GM19351 (cell line): ENCODE results near the gene FGD2.

Source experiments
- ATAC-seq: cut with Tn5 transposase; IDR thresholded peaks from one replicate; pipeline ENCODE4 v1.9.1; 2021; ENCODE audit warnings: mild to moderate bottlenecking, moderate library complexity; ENCODE audit not compliant: unreplicated experiment

FGD2 gene

GRCh38 chr6:36970892-36971842, 34.3 kb upstream of the FGD2 start:
- no peak for ATAC-seq

- ATAC-seq = no peak
Measured at GRCh38 chr6:36971921-36972673, 33.4 kb upstream of the FGD2 start.

GRCh38 chr6:36973190-36973589, 32.3 kb upstream of the FGD2 start:
- no peak for ATAC-seq

- no peak for ATAC-seq
Measured at GRCh38 chr6:36973647-36974046, 31.8 kb upstream of the FGD2 start.

- no peak for ATAC-seq
Measured at GRCh38 chr6:36975231-36976006, 30.0 kb upstream of the FGD2 start.

- no peak for ATAC-seq
Measured at GRCh38 chr6:36976007-36976264, 29.5 kb upstream of the FGD2 start.

- ATAC-seq = no peak
Measured at GRCh38 chr6:36976509-36976908, 28.9 kb upstream of the FGD2 start.

GRCh38 chr6:36976931-36977330, 28.5 kb upstream of the FGD2 start:
- no peak for ATAC-seq

GRCh38 chr6:36977470-36977941, 27.9 kb upstream of the FGD2 start:
- no peak for ATAC-seq

GRCh38 chr6:36978421-36979346, 26.8 kb upstream of the FGD2 start:
- ATAC-seq = no peak

GRCh38 chr6:36979347-36979742, 26.1 kb upstream of the FGD2 start:
- ATAC-seq = no peak

GRCh38 chr6:36980129-36980528, 25.3 kb upstream of the FGD2 start:
- no peak for ATAC-seq

- no peak for ATAC-seq
Measured at GRCh38 chr6:36980876-36981619, 24.4 kb upstream of the FGD2 start.

GRCh38 chr6:36983538-36983937, 21.9 kb upstream of the FGD2 start:
- ATAC-seq = no peak

GRCh38 chr6:36984581-36985416, 20.7 kb upstream of the FGD2 start:
- ATAC-seq = no peak

- ATAC-seq = no peak
Measured at GRCh38 chr6:36985417-36985807, 20.0 kb upstream of the FGD2 start.

- peak; percentile 79 for ATAC-seq
Measured at GRCh38 chr6:36985808-36986703, 19.4 kb upstream of the FGD2 start, which contains the start of gene MTCH1. TSS of gene MTCH1 (minus strand) at chr6:36986196. CDS start at chr6:36986173, 23 bp downstream.

GRCh38 chr6:36986704-36987047, 18.8 kb upstream of the FGD2 start:
- no peak for ATAC-seq
